Endodermal cell (in vitro differentiated cells): Measurements from ENCODE around the gene DOK6. TPM values are rescaled to one million over a fixed set of nuclear protein-coding genes. Genes with fewer than 3 reads are reported as not detected.

Experiments used
- DNase-seq: peaks from one replicate; pipeline ENCODE4 v3.0.0-alpha.2; 2017
- H3K27ac ChIP-seq: 2 replicates; pipeline ENCODE4 v1.5.1; 2013; ENCODE audit warnings: mild to moderate bottlenecking, low read depth, low read length, moderate library complexity
- H3K27me3 ChIP-seq: 2 replicates; pipeline ENCODE4 v1.6.1; 2013; ENCODE audit warnings: mild to moderate bottlenecking, low read length, moderate library complexity; ENCODE audit not compliant: insufficient read depth, control insufficient read depth, poor library complexity, severe bottlenecking
- H3K36me3 ChIP-seq: 2 replicates; pipeline ENCODE4 v1.7.0; 2013; ENCODE audit warnings: mild to moderate bottlenecking, low read length, moderate library complexity; ENCODE audit not compliant: control insufficient read depth, insufficient read depth
- H3K4me1 ChIP-seq: one replicate; pipeline ENCODE4 v1.7.0; 2013; ENCODE audit warnings: low read length; ENCODE audit not compliant: control insufficient read depth, insufficient read depth
- H3K4me3 ChIP-seq: 2 replicates; pipeline ENCODE4 v1.5.1; 2013; ENCODE audit warnings: mild to moderate bottlenecking, low read length, moderate library complexity
- H3K9ac ChIP-seq: 2 replicates; pipeline ENCODE4 v1.6.1; 2013; ENCODE audit warnings: mild to moderate bottlenecking, low read length, moderate library complexity; ENCODE audit not compliant: poor library complexity, severe bottlenecking; ENCODE audit errors: extremely low read depth
- H3K9me3 ChIP-seq: 2 replicates; pipeline ENCODE4 v1.6.1; 2013; ENCODE audit warnings: mild to moderate bottlenecking, low read length, moderate library complexity; ENCODE audit not compliant: control insufficient read depth
- H3K27ac Mint-ChIP-seq: 2 replicates; pipeline ENCODE4 v1.8.0; 2020; ENCODE audit warnings: mixed read lengths
- H3K27me3 Mint-ChIP-seq: 2 replicates; pipeline ENCODE4 v1.8.0; 2021; ENCODE audit warnings: mild to moderate bottlenecking, mixed read lengths; ENCODE audit not compliant: insufficient read depth
- H3K36me3 Mint-ChIP-seq: 2 replicates; pipeline ENCODE4 v1.8.0; 2020; ENCODE audit warnings: low read depth, mixed read lengths
- H3K4me1 Mint-ChIP-seq: 2 replicates; pipeline ENCODE4 v1.8.0; 2020; ENCODE audit warnings: mixed read lengths
- H3K4me3 Mint-ChIP-seq: 2 replicates; pipeline ENCODE4 v1.8.0; 2020; ENCODE audit warnings: mild to moderate bottlenecking, moderate library complexity, mixed read lengths
- H3K9me3 Mint-ChIP-seq: 2 replicates; pipeline ENCODE4 v1.8.0; 2020; ENCODE audit warnings: mild to moderate bottlenecking, mixed read lengths
- WGBS, 2 experiments: methylation state at CpG; one replicate each; pipeline versions ENCODE4 v1.1.5 to v1.1.7; 2013; ENCODE audit warnings: missing lambda C conversion rate in 2 of 2, mixed read lengths in 1 of 2; ENCODE audit not compliant: insufficient coverage in 1 of 2, insufficient read length in 1 of 2; 5-methylcytosine and 5-hydroxymethylcytosine counted together
- total RNA-seq, 2 donors: library from RNA; stranded (reverse); fragmentation: NEBNext Ultra II Directional in 1 of 2; extraction: Animal tissue kit (Norgen Biotek cat#: 25700) in 1 of 2; gene quantifications; 2 replicates in 1 of 2; 3 replicates in 1 of 2; pipeline ENCODE4 v1.2.1, GENCODE V29; 2021
- TF ChIP-seq, protein P1 (sequence below): fragments of 200-600 bp; sonication (generic); conservative IDR thresholded peaks from 2 replicates; pipeline ENCODE4 v1.5.0; 2021; ENCODE audit warnings: antibody characterized with exemption, mild to moderate bottlenecking

DOK6 gene
- total RNA-seq, 2 donors from 2014 or later: 5.7 to 5.9 TPM

- Histone ChIP-seq H3K27me3 (no peaks in the 10 kb centered on the region), H3K36me3 (no peaks in the 10 kb centered on the region), H3K27ac (no peak overlapping the region), H3K4me1 (no peaks in the 10 kb centered on the region), H3K9me3 (peaks cover 7% of the 10 kb centered on the region), H3K4me3 (no peak overlapping the region), H3K9ac (no peak overlapping the region)
- no peaks in the 10 kb centered on the region for H3K36me3 Mint-ChIP-seq
- 96 to 100% methylated on average over 4 to 8 of the region's 8 CpGs for WGBS, 2 experiments
- no peak overlapping the region for H3K27ac Mint-ChIP-seq
- no peak for DNase-seq
- no peaks in the 10 kb centered on the region for H3K4me1 Mint-ChIP-seq
- TF ChIP-seq, protein P1, sequence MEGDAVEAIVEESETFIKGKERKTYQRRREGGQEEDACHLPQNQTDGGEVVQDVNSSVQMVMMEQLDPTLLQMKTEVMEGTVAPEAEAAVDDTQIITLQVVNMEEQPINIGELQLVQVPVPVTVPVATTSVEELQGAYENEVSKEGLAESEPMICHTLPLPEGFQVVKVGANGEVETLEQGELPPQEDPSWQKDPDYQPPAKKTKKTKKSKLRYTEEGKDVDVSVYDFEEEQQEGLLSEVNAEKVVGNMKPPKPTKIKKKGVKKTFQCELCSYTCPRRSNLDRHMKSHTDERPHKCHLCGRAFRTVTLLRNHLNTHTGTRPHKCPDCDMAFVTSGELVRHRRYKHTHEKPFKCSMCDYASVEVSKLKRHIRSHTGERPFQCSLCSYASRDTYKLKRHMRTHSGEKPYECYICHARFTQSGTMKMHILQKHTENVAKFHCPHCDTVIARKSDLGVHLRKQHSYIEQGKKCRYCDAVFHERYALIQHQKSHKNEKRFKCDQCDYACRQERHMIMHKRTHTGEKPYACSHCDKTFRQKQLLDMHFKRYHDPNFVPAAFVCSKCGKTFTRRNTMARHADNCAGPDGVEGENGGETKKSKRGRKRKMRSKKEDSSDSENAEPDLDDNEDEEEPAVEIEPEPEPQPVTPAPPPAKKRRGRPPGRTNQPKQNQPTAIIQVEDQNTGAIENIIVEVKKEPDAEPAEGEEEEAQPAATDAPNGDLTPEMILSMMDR: no peak
- no peak overlapping the region for H3K4me3 Mint-ChIP-seq
- H3K27me3 Mint-ChIP-seq: no peaks in the 10 kb centered on the region
- H3K9me3 Mint-ChIP-seq: peaks cover 5% of the 10 kb centered on the region
Observed at GRCh38 chr18:69725009-69725408, 324.3 kb downstream of the DOK6 start.

DNA sequence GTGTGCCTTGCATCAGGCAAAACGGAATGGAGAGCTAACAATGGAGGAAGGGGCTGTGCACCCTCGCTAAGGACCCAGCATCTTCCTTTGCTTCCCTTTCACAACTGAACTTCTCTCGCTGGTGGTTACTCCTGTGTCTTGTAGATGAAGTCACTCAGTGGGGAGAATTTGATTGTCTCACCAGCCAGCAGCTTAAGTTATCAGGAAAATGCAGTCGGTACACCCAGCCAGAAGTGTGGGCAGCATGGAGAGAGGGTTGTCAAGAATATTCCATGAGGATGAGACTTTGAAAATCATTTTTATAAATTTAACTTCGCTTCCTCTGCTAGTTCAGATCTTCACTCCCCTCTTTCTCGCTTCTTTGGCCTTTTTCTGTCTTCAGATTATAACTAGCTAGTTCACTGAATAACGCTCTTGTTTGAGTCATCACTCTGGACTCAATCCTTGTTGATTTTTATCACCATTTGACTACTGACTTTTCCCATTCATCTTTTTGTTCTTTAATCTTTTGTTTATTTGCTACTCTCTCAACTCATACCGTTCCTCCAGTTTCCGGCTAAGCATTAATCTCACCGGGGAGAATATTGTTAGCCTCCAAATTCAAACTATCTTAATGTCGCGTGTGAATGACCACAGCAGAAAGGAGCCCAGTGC is 325.3 kb downstream of the DOK6 start:
- Histone ChIP-seq H3K9me3 (no peaks in the 10 kb centered on the region), H3K27me3 (no peaks in the 10 kb centered on the region), H3K4me1 (no peaks in the 10 kb centered on the region), H3K36me3 (no peaks in the 10 kb centered on the region), H3K4me3 (no peak overlapping the region), H3K9ac (no peak overlapping the region), H3K27ac (no peak overlapping the region)
- Mint-ChIP-seq H3K27ac (no peak overlapping the region), H3K9me3 (no peaks in the 10 kb centered on the region), H3K4me1 (no peaks in the 10 kb centered on the region), H3K36me3 (no peaks in the 10 kb centered on the region), H3K4me3 (no peak overlapping the region), H3K27me3 (no peaks in the 10 kb centered on the region)
- DNase-seq: no peak
- TF ChIP-seq, protein P1: no peak
- 89 to 90% methylated on average over 10 to 12 of the region's 12 CpGs for WGBS, 2 experiments

GRCh38 chr18:69727912-69728572 is 327.4 kb downstream of the DOK6 start:
- H3K27ac ChIP-seq: no peak overlapping the region
- no peak overlapping the region for H3K4me3 Mint-ChIP-seq
- no peaks in the 10 kb centered on the region for H3K4me1 Mint-ChIP-seq
- H3K27me3 ChIP-seq: no peaks in the 10 kb centered on the region
- H3K36me3 ChIP-seq: no peaks in the 10 kb centered on the region
- TF ChIP-seq, protein P1: no peak
- H3K9ac ChIP-seq: no peak overlapping the region
- no peak overlapping the region for H3K27ac Mint-ChIP-seq
- H3K4me1 ChIP-seq: no peaks in the 10 kb centered on the region
- no peaks in the 10 kb centered on the region for H3K9me3 Mint-ChIP-seq
- WGBS, 2 experiments: 91 to 95% methylated on average over 3 to 5 of the region's 5 CpGs
- no peak for DNase-seq
- H3K9me3 ChIP-seq: no peaks in the 10 kb centered on the region
- no peak overlapping the region for H3K4me3 ChIP-seq
- H3K27me3 Mint-ChIP-seq: no peaks in the 10 kb centered on the region
- no peaks in the 10 kb centered on the region for H3K36me3 Mint-ChIP-seq
